Measurements from ENCODE around the gene GHRL.

DNA sequence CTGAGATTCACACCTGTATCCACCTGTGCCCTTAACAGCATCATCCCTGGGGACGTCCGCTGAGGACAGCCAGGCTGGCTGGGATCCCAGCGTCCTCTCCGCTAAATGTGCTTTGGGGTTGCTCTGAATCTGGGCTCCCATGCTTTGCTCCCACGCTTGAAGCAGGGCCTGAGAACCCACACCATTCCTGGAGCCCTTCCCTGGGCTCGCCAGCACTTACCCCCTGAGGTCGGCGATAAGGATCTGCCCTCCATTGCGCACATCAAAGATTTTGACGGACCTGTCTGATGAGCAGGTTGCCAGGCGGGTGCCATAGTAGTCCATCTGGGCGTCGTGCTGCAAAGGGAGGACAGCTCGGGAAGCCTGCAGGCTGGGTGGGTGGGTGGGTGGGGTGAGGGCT is 22.4 kb upstream of the GHRL start:
- TF ChIP-seq, protein P1, sequence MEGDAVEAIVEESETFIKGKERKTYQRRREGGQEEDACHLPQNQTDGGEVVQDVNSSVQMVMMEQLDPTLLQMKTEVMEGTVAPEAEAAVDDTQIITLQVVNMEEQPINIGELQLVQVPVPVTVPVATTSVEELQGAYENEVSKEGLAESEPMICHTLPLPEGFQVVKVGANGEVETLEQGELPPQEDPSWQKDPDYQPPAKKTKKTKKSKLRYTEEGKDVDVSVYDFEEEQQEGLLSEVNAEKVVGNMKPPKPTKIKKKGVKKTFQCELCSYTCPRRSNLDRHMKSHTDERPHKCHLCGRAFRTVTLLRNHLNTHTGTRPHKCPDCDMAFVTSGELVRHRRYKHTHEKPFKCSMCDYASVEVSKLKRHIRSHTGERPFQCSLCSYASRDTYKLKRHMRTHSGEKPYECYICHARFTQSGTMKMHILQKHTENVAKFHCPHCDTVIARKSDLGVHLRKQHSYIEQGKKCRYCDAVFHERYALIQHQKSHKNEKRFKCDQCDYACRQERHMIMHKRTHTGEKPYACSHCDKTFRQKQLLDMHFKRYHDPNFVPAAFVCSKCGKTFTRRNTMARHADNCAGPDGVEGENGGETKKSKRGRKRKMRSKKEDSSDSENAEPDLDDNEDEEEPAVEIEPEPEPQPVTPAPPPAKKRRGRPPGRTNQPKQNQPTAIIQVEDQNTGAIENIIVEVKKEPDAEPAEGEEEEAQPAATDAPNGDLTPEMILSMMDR (IDR thresholded peaks at IDR 0.05), result no peak
- TF ChIP-seq POLR2A (IDR thresholded peaks at IDR 0.05), result no peak

Measured in adrenal gland (tissue), 5 donors.